ENCODE data around the gene NLRP4.

The NLRP4 gene

GRCh38 chr19:55930996-55931515 is 94.7 kb downstream of the NLRP4 start:
- no peak overlapping the region for H3K4me3 ChIP-seq (ENCODE audit: control insufficient read depth in 1 of 7, extremely low read depth in 1 of 7, insufficient read depth in 4 of 7, low read depth in 2 of 7, low read length in 6 of 7)
- no peaks in the 10 kb centered on the region for H3K4me1 ChIP-seq (ENCODE audit: control extremely low read depth in 1 of 4, control insufficient read depth in 4 of 4, insufficient read depth in 4 of 4, low read length in 3 of 4)
- H3K9me3 ChIP-seq (ENCODE audit: control extremely low read depth in 1 of 5, control insufficient read depth in 4 of 5, insufficient read depth in 2 of 5, low read depth in 1 of 5, low read length in 4 of 5), result peaks cover 0 to 7% (median 0%) of the 10 kb centered on the region in 5 experiments
- H3K27ac ChIP-seq (ENCODE audit: insufficient read depth in 1 of 2, low read depth in 1 of 2, low read length in 2 of 2, poor library complexity in 1 of 2, severe bottlenecking in 2 of 2), result no peak overlapping the region
- ChIA-PET CTCF (no interaction called here), POLR2A (no interaction called here)
- H3K36me3 ChIP-seq (ENCODE audit: control insufficient read depth in 4 of 4, insufficient read depth in 4 of 4, low read length in 3 of 4), result no peaks in the 10 kb centered on the region
- 79% methylated on average over 14 of the region's 14 CpGs for WGBS (ENCODE audit: insufficient coverage)
- no peak for DNase-seq
- H3K27me3 ChIP-seq (replicated peaks in 2 of 5; ENCODE audit: control insufficient read depth in 4 of 5, insufficient read depth in 5 of 5, low read length in 4 of 5), result no peaks in the 10 kb centered on the region

Measured in common myeloid progenitor, CD34-positive (primary cell).